GM18502 (cell line): ENCODE data around the gene PEA15.

Source experiments
- ATAC-seq: cut with Tn5 transposase; IDR thresholded peaks from one replicate; pipeline ENCODE4 v1.9.1; 2021; ENCODE audit warnings: mild to moderate bottlenecking; ENCODE audit not compliant: unreplicated experiment, poor library complexity

Gene PEA15

GRCh38 chr1:160177667-160178066 is 27.5 kb upstream of the PEA15 start:
- ATAC-seq = no peak

- ATAC-seq = no peak
These were observed 26.5 kb upstream of the PEA15 start for GRCh38 chr1:160178731-160179130.

GRCh38 chr1:160179336-160179735 is 25.8 kb upstream of the PEA15 start:
- no peak for ATAC-seq

- no peak for ATAC-seq
These were observed 18.9 kb upstream of the PEA15 start for GRCh38 chr1:160186246-160186645.

- ATAC-seq = no peak
These were observed 18.5 kb upstream of the PEA15 start for GRCh38 chr1:160186729-160187128.

GRCh38 chr1:160187407-160187806 is 17.8 kb upstream of the PEA15 start:
- ATAC-seq = no peak

- no peak for ATAC-seq
These were observed 16.8 kb upstream of the PEA15 start for GRCh38 chr1:160188341-160188740.

GRCh38 chr1:160189649-160190625 is 15.2 kb upstream of the PEA15 start, which contains the start of gene CASQ1:
Gene CASQ1 (plus strand): TSS chr1:160190575. CDS start chr1:160190752, 177 bp downstream.
- no peak for ATAC-seq

- no peak for ATAC-seq
These were observed 13.4 kb upstream of the PEA15 start for GRCh38 chr1:160191756-160192155.

GRCh38 chr1:160192234-160192633 is 12.9 kb upstream of the PEA15 start:
- no peak for ATAC-seq

- peak; percentile 47 for ATAC-seq
These were observed 11.9 kb upstream of the PEA15 start for GRCh38 chr1:160193091-160193819.

- ATAC-seq = no peak
These were observed 11.1 kb upstream of the PEA15 start for GRCh38 chr1:160193832-160194736.

- ATAC-seq = no peak
These were observed 10.5 kb upstream of the PEA15 start for GRCh38 chr1:160194737-160195059.

- no peak for ATAC-seq
These were observed 9.0 kb upstream of the PEA15 start for GRCh38 chr1:160196143-160196542.

GRCh38 chr1:160197231-160197630 is 8.0 kb upstream of the PEA15 start:
- ATAC-seq = no peak

GRCh38 chr1:160200786-160201185 is 4.4 kb upstream of the PEA15 start:
- no peak for ATAC-seq

- ATAC-seq = peak; percentile 76
These were observed 500 bp upstream of the PEA15 start for GRCh38 chr1:160204526-160205241.

- no peak for ATAC-seq
These were observed 829 bp downstream of the PEA15 start for GRCh38 chr1:160206036-160206389.

GRCh38 chr1:160206421-160207117 is 1.4 kb downstream of the PEA15 start:
- no peak for ATAC-seq
